Measurements from ENCODE around the gene SIGLEC7. TPM values are rescaled to one million over a fixed set of nuclear protein-coding genes. Genes with fewer than 3 reads are reported as not detected.
"Not testable (repeated sequence)": the region's sequence is repeated elsewhere in the genome, so short reads cannot be mapped to it uniquely, and the experiment has no call there.

SIGLEC7 gene
- total and polyA plus RNA-seq, 5 donors, result 0.59 to 2.4 (median 1.9) TPM

DNA sequence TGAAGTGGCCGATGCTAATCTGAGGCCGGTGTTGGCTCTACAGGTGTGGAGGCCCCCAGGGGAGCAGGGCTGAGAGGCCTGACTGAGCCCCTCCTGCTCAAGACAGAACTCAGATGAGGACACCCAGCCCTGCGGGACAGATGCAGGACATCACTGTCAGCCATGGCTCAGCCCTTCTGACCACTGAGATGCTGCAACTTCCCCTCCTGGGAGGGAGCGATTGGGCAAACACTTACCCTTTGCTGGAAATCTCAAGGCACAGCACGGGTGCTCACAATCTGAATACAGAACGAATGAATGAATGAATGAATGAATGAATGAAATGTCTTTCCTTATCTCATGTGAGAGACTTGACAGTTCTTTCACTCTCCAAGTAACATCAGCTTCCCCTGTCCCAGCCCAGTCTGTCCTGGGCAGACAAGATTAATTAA, 3.5 kb upstream of the SIGLEC7 start:
- 59% methylated on average over 6 of the region's 6 CpGs for WGBS
- Histone ChIP-seq H3K4me3 (ENCODE audit: low read length) (no peak overlapping the region), H3K4me1 (ENCODE audit: control insufficient read depth, insufficient read depth, low read length) (no peaks in the 10 kb centered on the region), H3K9me3 (ENCODE audit: control insufficient read depth, low read length) (no peaks in the 10 kb centered on the region), H3K27ac (ENCODE audit: low read length) (no peak overlapping the region), H3K27me3 (ENCODE audit: control insufficient read depth, insufficient read depth) (no peaks in the 10 kb centered on the region)
- DNase-seq, result peak; percentile 45 to 74 (median 74)
- peak; percentile 51 to 62 for ATAC-seq
- intact Hi-C loops (cut with DNase I), result no loop called here

DNA sequence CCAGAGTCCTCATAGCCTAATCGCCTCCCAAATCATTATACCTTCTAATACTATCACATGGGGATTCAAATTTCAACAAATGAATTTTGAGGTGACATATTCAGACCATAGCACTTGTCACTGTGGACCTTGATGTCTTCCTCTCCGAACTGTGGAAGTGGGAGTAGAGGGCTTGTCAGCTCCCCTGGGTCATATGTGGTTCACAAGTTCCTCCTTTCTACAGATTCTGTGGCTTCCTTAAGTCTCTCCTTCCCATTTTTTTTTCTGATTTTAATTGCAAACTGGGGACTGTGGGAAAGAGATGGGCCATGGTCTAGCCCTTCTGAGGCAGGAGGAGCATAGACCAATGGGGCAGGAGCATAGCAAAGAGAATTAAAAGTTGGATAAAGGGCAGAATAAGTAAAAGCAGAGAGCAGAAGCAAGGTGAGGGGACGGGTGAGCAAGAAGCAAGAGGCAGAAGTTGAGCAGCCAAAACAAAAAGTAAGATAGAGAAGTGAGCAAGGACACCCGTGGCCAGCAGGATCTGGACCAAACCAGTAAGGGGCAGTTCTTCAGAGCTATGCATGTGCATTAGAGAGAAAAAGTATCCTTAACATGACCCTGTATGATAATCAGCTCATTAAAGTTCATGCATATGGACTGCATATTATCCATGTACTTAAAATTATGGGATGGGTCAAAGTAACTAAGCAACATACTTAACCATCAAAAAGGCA, 2.6 kb upstream of the SIGLEC7 start:
- WGBS, result 57% methylated on average over 4 of the region's 4 CpGs
- peak in 1 of 2 donors; percentile 25 for ATAC-seq

DNA sequence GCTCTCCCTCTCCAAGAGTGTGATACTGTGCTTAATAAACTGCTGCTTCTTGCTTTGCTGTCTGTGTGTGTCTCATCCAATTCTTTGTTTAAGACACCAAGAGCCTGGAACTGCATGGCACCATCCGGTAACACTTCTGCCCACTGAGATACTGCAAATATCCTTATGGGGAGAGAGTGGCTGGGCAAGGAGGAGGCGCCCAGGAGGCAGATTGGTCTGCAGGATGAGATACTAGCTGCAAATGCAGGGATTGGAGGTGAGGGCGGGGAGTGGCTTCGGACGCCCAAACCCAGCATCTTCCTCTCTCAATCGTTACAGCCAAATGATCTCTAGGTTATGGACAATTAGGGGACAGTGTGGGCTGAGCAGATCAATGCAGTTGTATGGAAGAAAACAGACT, 1.7 kb upstream of the SIGLEC7 start:
- no peak overlapping the region for H3K27ac ChIP-seq (ENCODE audit: low read length)
- DNase-seq, result no peak
- no peaks in the 10 kb centered on the region for H3K9me3 ChIP-seq (ENCODE audit: control insufficient read depth, low read length)
- no peaks in the 10 kb centered on the region for H3K4me1 ChIP-seq (ENCODE audit: control insufficient read depth, insufficient read depth, low read length)
- H3K4me3 ChIP-seq (ENCODE audit: low read length), result no peak overlapping the region
- intact Hi-C loops (cut with DNase I), result no loop called here
- H3K27me3 ChIP-seq (ENCODE audit: control insufficient read depth, insufficient read depth), result no peaks in the 10 kb centered on the region
- ATAC-seq, result no peak
- 40% methylated on average over 6 of the region's 6 CpGs for WGBS

More for the DNA sequence above, 2.6 kb upstream of the SIGLEC7 start:
- H3K27ac ChIP-seq (ENCODE audit: low read length), result no peak overlapping the region
- no peaks in the 10 kb centered on the region for H3K9me3 ChIP-seq (ENCODE audit: control insufficient read depth, low read length)
- no peak overlapping the region for H3K4me3 ChIP-seq (ENCODE audit: low read length)
- no peaks in the 10 kb centered on the region for H3K27me3 ChIP-seq (ENCODE audit: control insufficient read depth, insufficient read depth)
- intact Hi-C loops (cut with DNase I), result no loop called here
- no peak for DNase-seq
- no peaks in the 10 kb centered on the region for H3K4me1 ChIP-seq (ENCODE audit: control insufficient read depth, insufficient read depth, low read length)

DNA sequence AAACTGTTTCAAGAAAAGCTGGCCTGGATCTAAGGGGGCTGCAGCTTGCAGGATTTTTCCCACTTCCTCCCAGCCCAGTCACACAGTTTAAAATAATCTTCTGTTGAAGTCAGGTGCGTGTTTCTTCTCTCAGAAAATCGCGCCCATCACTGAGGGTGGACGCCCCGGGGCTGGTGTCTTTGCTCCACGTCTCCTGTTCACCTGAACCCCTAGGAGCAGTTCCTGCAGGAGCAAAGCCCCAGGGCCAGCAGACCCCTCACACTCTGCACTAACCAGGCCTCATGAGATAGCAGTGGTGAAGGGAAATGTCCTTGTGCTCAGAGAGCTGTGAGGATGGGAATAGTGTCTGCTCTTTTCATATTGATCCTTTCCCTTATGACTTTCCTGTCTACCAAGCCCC, 920 bp upstream of the SIGLEC7 start:
- no peak overlapping the region for H3K27ac ChIP-seq (ENCODE audit: low read length)
- H3K4me1 ChIP-seq (ENCODE audit: control insufficient read depth, insufficient read depth, low read length), result no peaks in the 10 kb centered on the region
- no peak overlapping the region for H3K4me3 ChIP-seq (ENCODE audit: low read length)
- ATAC-seq, result no peak
- no peaks in the 10 kb centered on the region for H3K27me3 ChIP-seq (ENCODE audit: control insufficient read depth, insufficient read depth)
- intact Hi-C loops (cut with DNase I), result no loop called here
- WGBS, result 79% methylated on average over 6 of the region's 6 CpGs
- H3K9me3 ChIP-seq (ENCODE audit: control insufficient read depth, low read length), result no peaks in the 10 kb centered on the region
- no peak for DNase-seq

DNA sequence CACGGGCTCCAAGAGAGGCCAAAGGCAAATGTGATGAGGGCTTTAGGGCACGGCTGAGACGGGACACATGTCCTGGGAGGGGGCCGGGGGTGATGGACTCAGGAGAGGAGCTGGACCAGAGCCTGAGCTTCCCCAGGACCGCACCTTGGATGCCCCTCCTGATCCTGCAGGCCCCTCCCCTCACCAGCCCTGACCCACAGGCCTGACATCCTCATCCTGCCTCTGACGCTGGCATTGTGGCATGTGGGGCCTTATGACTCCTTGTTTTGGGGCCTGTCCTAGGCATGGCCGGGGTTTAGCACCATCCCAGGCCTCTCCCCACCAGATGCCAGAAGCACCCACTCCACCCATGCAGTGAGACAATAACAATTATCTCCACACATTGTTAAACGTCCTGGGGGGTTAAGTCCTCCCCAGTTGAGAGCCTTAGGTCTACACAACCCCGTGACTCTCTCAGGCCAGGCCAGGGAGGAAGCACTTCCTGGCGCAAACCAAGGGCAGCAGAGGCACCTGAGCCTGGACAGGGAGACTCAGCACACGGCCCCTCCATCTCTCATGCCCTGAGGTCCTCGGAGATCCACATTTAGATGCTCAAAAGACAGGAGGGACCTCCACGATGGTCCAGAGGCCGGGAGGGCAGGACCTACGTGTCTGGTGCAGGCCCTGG, 841 bp downstream of the SIGLEC7 start:
- H3K27me3 ChIP-seq (ENCODE audit: control insufficient read depth, insufficient read depth); H3K27ac ChIP-seq (ENCODE audit: low read length); intact Hi-C loops (cut with DNase I); H3K4me1 ChIP-seq (ENCODE audit: control insufficient read depth, insufficient read depth, low read length); DNase-seq; H3K4me3 ChIP-seq (ENCODE audit: low read length); H3K9me3 ChIP-seq (ENCODE audit: control insufficient read depth, low read length): not testable (repeated sequence)
- WGBS, result 74% methylated on average over 14 of the region's 15 CpGs
- ATAC-seq, result peak in 1 of 2 donors; percentile 10

DNA sequence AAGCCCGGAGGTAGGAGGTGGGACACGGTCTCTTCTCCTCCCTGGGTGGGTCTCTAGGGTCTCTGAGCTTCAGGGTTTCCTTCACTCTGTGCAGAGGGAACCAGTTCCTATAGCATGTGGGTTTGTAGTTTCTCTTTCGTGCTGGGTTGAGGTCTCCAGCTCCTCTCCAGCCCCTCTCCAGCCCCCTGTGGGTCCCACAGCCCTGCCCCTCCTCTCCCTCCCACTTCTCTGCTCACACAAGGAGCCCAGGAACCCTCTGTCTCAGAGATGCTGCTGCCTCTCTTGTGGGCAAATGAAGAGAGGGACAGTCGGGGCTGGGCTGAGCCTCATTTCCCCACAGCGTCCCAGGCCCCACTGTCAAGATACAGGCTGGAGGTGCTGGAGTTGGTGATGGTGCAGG, 1.4 kb downstream of the SIGLEC7 start:
- no peak overlapping the region for H3K27ac ChIP-seq (ENCODE audit: low read length)
- H3K4me1 ChIP-seq (ENCODE audit: control insufficient read depth, insufficient read depth, low read length), result no peaks in the 10 kb centered on the region
- no peak overlapping the region for H3K4me3 ChIP-seq (ENCODE audit: low read length)
- 85% methylated on average over 5 of the region's 5 CpGs for WGBS
- H3K9me3 ChIP-seq (ENCODE audit: control insufficient read depth, low read length), result no peaks in the 10 kb centered on the region
- no peak for DNase-seq
- no peaks in the 10 kb centered on the region for H3K27me3 ChIP-seq (ENCODE audit: control insufficient read depth, insufficient read depth)
- ATAC-seq, result no peak
- intact Hi-C loops (cut with DNase I), result no loop called here

DNA sequence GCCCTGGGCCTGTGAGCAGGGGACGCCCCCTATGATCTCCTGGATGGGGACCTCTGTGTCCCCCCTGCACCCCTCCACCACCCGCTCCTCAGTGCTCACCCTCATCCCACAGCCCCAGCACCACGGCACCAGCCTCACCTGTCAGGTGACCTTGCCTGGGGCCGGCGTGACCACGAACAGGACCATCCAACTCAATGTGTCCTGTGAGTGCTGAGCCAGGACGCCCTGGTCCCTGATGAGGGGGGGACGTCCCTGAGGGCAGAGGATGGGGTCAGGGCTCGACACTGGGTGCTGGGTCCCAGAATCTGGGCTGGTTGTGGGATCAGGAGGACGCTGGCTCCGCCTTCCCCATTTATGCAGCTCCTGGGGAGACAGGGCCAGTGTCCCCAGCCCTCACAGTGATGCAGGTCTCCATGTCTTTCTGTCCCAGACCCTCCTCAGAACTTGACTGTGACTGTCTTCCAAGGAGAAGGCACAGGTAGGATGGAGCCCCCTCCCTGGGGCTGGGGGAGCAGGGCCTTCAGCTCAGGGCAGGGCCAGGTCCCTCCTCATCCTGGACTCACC, 2.5 kb downstream of the SIGLEC7 start:
- Histone ChIP-seq H3K9me3 (ENCODE audit: control insufficient read depth, low read length) (no peaks in the 10 kb centered on the region), H3K27me3 (ENCODE audit: control insufficient read depth, insufficient read depth) (no peaks in the 10 kb centered on the region), H3K27ac (ENCODE audit: low read length) (no peak overlapping the region), H3K4me3 (ENCODE audit: low read length) (no peak overlapping the region), H3K4me1 (ENCODE audit: control insufficient read depth, insufficient read depth, low read length) (no peaks in the 10 kb centered on the region)
- no peak for DNase-seq
- intact Hi-C loops (cut with DNase I), result no loop called here
- ATAC-seq, result no peak
- 85% methylated on average over 11 of the region's 11 CpGs for WGBS

DNA sequence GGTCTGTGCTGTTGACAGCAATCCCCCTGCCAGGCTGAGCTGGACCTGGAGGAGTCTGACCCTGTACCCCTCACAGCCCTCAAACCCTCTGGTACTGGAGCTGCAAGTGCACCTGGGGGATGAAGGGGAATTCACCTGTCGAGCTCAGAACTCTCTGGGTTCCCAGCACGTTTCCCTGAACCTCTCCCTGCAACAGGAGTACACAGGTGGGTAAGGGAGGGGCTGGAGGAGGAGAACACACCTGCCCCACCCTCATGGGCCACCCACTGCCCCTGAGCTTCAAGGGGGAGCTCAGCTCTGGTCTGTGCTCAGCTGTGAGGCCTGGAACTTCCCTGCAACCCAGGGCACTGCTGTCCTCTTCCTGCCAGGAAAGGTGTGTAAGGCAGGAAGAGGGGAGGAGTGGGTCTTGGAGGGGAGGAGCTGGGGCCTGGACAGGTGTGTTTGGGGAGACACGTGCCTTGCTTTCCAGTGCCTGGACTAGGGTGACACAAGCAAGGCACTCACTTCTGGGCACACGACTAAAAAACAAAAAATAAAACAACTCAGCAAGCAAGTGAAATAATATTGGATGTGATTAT, 3.9 kb downstream of the SIGLEC7 start:
- intact Hi-C loops (cut with DNase I), result no loop called here
- Histone ChIP-seq H3K9me3 (ENCODE audit: control insufficient read depth, low read length) (no peaks in the 10 kb centered on the region), H3K27ac (ENCODE audit: low read length) (no peak overlapping the region), H3K4me3 (ENCODE audit: low read length) (no peak overlapping the region), H3K4me1 (ENCODE audit: control insufficient read depth, insufficient read depth, low read length) (no peaks in the 10 kb centered on the region), H3K27me3 (ENCODE audit: control insufficient read depth, insufficient read depth) (no peaks in the 10 kb centered on the region)
- 70% methylated on average over 4 of the region's 4 CpGs for WGBS
- ATAC-seq (no peak), DNase-seq (no peak)

DNA sequence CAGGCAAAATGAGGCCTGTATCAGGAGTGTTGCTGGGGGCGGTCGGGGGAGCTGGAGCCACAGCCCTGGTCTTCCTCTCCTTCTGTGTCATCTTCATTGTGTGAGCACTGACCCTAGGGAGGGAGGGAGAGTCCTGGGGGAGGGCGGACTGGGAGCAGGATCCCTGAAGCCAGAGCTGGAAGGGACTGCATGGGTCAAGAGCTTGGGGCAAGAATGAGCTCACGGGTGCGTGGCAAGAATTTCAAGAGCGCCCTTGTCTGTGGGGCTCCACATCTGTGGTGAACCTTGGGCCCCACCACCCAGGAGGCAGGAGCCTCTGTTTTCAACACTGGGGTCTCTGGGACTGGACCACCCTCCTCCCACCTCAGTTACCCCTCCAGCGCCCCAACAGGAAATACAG, 4.7 kb downstream of the SIGLEC7 start:
- WGBS, result 81% methylated on average over 7 of the region's 7 CpGs
- intact Hi-C loops (cut with DNase I), result no loop called here
- no peak for ATAC-seq
- Histone ChIP-seq H3K27me3 (ENCODE audit: control insufficient read depth, insufficient read depth) (no peaks in the 10 kb centered on the region), H3K4me1 (ENCODE audit: control insufficient read depth, insufficient read depth, low read length) (no peaks in the 10 kb centered on the region), H3K9me3 (ENCODE audit: control insufficient read depth, low read length) (no peaks in the 10 kb centered on the region), H3K4me3 (ENCODE audit: low read length) (no peak overlapping the region), H3K27ac (ENCODE audit: low read length) (no peak overlapping the region)
- no peak for DNase-seq

DNA sequence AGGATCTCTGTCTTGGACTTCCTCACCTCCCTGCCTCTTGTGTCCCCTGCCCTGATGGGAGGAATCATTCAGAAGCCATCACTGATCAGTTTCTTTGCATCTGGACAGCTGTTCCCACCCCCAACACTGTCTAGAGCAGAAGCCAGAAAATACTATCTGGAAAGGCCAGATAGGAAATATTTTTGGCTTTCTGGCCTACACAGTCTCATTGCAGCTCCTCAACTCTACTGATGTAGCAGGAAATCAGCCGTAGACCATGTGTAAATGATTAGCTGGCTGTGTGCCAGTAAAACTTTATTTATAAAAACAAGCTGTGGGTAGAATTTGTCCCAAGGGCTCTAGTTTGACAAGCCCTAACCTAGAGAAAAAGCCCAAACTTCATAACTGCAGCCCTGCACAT, 5.6 kb downstream of the SIGLEC7 start:
- no peak overlapping the region for H3K4me3 ChIP-seq (ENCODE audit: low read length)
- peak in 1 of 2 donors; percentile 32 for ATAC-seq
- no peaks in the 10 kb centered on the region for H3K27me3 ChIP-seq (ENCODE audit: control insufficient read depth, insufficient read depth)
- WGBS, result 21% methylated on average over 1 of the region's 1 CpG
- intact Hi-C loops (cut with DNase I), result no loop called here
- no peaks in the 10 kb centered on the region for H3K4me1 ChIP-seq (ENCODE audit: control insufficient read depth, insufficient read depth, low read length)
- H3K9me3 ChIP-seq (ENCODE audit: control insufficient read depth, low read length), result no peaks in the 10 kb centered on the region
- H3K27ac ChIP-seq (ENCODE audit: low read length), result no peak overlapping the region
- DNase-seq, result no peak

DNA sequence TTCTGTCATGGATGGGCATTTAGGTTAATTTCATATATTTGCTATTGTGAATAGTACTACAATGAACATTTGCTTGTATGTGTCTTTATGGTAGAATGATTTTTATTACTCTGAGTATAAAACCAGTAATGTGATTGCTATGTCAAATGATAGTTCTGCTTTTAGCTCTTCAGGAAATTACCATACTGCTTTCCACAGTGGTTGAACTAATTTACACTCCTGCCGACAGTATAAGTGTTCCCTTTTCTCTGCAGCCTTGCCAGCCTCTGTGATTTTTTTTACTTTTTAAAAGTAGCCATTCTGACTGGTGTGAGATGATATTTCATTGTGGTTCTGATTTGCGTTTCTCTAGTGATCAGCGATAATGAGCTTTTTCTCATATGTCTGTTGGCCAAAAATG, 6.5 kb downstream of the SIGLEC7 start:
- H3K27ac ChIP-seq (ENCODE audit: low read length), result no peak overlapping the region
- 70% methylated on average over 3 of the region's 3 CpGs for WGBS
- no peak for DNase-seq
- H3K4me1 ChIP-seq (ENCODE audit: control insufficient read depth, insufficient read depth, low read length), result no peaks in the 10 kb centered on the region
- intact Hi-C loops (cut with DNase I), result no loop called here
- no peaks in the 10 kb centered on the region for H3K9me3 ChIP-seq (ENCODE audit: control insufficient read depth, low read length)
- H3K4me3 ChIP-seq (ENCODE audit: low read length), result no peak overlapping the region
- H3K27me3 ChIP-seq (ENCODE audit: control insufficient read depth, insufficient read depth), result no peaks in the 10 kb centered on the region
- no peak for ATAC-seq
